NCI-H128 (cell line): ENCODE data around the gene RBMS3.
"Not testable (repeated sequence)": the region's sequence is repeated elsewhere in the genome, so short reads cannot be mapped to it uniquely, and the experiment has no call there.

ENCODE experiments used
- DNase-seq: peaks from one replicate; lab custom pipeline; 2025; ENCODE audit not compliant: unreplicated experiment; lab: John Stamatoyannopoulos, UW

The RBMS3 gene

GRCh38 chr3:29310865-29311264 is 30.0 kb downstream of the RBMS3 start:
- no peak for DNase-seq

- DNase-seq = no peak
Measured at GRCh38 chr3:29311795-29312194, 30.9 kb downstream of the RBMS3 start.

- no peak for DNase-seq
Measured at GRCh38 chr3:29312395-29312794, 31.5 kb downstream of the RBMS3 start.

GRCh38 chr3:29312960-29313452 is 32.1 kb downstream of the RBMS3 start:
- DNase-seq = no peak

- no peak for DNase-seq
Measured at GRCh38 chr3:29313981-29314726, 33.3 kb downstream of the RBMS3 start.

- DNase-seq = no peak
Measured at GRCh38 chr3:29314727-29315088, 33.8 kb downstream of the RBMS3 start.

GRCh38 chr3:29317659-29318173 is 36.8 kb downstream of the RBMS3 start:
- DNase-seq = no peak

- DNase-seq = no peak
Measured at GRCh38 chr3:29318251-29318650, 37.4 kb downstream of the RBMS3 start.

GRCh38 chr3:29319262-29319661 is 38.4 kb downstream of the RBMS3 start:
- no peak for DNase-seq

- no peak for DNase-seq
Measured at GRCh38 chr3:29319798-29320197, 38.9 kb downstream of the RBMS3 start.

GRCh38 chr3:29322586-29322985 is 41.7 kb downstream of the RBMS3 start:
- no peak for DNase-seq

GRCh38 chr3:29324180-29324651 is 43.3 kb downstream of the RBMS3 start:
- DNase-seq = no peak

GRCh38 chr3:29326540-29326939 is 45.7 kb downstream of the RBMS3 start:
- not testable (repeated sequence) for DNase-seq

GRCh38 chr3:29329986-29330890 is 49.4 kb downstream of the RBMS3 start:
- DNase-seq = no peak

- no peak for DNase-seq
Measured at GRCh38 chr3:29331035-29331434, 50.2 kb downstream of the RBMS3 start.

- no peak for DNase-seq
Measured at GRCh38 chr3:29331456-29332194, 50.8 kb downstream of the RBMS3 start.

GRCh38 chr3:29332195-29332637 is 51.3 kb downstream of the RBMS3 start:
- DNase-seq = no peak

GRCh38 chr3:29333576-29333975 is 52.7 kb downstream of the RBMS3 start:
- DNase-seq = no peak

- DNase-seq = no peak
Measured at GRCh38 chr3:29334706-29335105, 53.8 kb downstream of the RBMS3 start.

- peak; percentile 49 for DNase-seq
Measured at GRCh38 chr3:29335438-29335837, 54.6 kb downstream of the RBMS3 start.

GRCh38 chr3:29335943-29336342 is 55.1 kb downstream of the RBMS3 start:
- no peak for DNase-seq
